Activated CD8-positive, alpha-beta memory T cell treated with anti-CD3 and anti-CD28 coated beads, Interleukin-2, amount 50 U/mL, for 1 hour (primary cell): Measurements from ENCODE around the gene STK38L.

ENCODE experiments used
- DNase-seq: peaks from one replicate; pipeline ENCODE4 v3.0.0-alpha.2; 2020; ENCODE audit errors: extremely low read depth

STK38L gene

DNA sequence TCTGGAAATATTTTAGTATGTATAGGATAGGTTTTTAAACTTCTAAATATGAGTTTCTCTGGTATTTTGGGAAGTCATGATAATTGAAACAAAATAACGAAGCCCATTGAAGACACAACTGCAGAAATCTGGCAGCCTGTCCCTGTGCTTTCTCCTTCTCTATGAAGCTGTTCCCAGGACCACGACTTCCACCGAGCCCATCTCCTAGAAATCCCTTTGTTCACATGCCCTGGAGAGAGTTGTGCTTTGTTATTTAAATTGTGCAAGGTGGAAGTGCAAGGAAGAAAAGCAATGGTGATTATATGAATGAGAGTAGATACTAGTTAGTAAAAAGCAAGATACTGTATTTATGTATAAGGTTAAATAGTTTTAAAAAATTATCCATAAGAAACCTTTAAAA is 32.2 kb downstream of the STK38L start:
- no peak for DNase-seq

DNA sequence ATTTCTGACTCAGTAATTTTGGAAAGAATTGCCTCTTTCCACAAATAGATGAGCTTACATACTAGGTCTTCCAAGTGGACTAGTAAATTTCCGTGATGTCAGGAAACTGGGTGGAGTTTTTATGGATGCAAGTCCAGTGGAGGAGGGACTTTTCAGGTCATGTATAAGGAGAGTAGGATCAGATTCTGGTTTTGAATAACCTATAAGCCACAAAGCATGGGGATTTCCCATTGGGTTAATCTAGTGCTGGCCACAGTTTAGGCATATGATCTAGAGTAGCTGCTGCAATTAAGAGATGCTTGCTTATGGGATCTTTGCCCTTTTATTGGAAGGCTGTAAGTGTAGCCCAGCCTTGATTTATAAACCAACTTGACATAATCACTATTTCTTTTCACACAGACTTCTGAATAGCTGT is 33.8 kb downstream of the STK38L start:
- no peak for DNase-seq

DNA sequence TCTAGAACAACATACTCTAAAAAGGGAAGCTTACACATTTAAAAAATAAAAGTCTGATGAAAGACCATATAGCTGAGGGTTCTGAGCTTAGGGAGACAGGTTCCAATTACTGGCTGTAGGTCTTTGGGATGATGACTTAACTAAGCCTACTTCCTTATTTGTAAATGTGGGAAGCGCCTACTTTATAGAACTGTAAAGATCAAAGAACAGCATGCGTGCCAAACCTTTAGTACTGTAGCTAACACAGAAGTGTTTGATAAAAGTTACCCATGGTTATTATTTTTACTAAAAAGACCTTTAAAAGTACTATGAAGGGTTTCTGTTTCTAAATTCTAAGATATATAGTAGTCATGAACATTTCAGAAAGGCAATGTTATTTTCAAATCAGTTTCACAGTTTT is 35.7 kb downstream of the STK38L start:
- DNase-seq: no peak

DNA sequence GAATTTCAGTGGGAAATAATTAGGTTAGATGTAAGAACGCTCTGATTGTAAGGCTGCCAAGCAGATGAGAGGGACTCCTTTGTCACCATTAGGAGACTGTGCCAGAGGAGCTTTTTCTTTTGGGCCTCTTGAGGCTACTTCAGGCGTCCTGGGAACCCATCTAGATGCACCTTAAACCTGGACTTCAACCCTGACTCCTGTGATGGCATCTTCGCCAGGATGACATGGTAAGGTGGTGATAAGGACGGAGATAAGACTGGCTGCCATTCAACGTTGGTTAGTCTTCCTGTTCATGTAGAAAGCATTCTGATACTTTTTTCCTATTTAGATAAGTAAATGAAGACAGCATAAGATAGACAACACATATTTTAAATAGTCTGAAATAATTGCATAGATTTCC is 36.3 kb downstream of the STK38L start:
- no peak for DNase-seq

DNA sequence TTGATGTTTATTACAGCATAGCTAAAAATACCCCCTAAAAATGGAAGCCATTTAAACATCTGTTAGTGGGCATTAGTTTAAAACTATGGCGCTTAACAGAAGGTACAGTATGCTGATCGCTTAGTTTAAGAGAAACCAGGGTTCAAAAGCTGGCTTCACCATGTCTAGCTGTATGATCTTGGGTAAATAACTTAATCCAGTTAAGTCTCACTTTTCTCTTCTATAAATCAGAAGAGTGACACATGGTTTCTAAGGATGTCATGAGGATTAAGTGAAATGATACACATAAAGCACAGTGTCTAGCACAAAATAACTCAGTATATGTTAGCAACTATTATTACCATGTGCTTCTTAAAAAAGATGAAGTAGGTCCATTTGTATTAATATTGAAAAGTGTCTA is 38.7 kb downstream of the STK38L start:
- DNase-seq: no peak

DNA sequence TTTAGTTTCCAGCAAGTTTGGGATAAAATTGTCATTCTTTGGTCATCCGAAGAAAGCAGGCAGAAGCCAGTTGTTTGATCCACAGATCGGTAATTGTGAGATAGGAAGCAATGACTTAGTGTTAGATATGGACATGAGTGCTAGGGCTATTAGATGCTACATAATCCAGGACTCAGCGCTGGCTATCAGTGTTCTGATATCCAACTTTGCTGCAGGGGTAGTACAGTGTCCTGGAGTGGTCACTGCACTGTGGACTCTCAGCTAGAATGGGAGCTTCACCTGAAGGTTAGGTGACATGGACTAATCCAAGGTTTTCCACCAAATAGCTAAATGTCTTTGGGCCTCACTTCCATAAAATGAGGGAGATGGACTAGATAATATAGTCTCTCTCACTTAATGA is 39.9 kb downstream of the STK38L start:
- DNase-seq: no peak

DNA sequence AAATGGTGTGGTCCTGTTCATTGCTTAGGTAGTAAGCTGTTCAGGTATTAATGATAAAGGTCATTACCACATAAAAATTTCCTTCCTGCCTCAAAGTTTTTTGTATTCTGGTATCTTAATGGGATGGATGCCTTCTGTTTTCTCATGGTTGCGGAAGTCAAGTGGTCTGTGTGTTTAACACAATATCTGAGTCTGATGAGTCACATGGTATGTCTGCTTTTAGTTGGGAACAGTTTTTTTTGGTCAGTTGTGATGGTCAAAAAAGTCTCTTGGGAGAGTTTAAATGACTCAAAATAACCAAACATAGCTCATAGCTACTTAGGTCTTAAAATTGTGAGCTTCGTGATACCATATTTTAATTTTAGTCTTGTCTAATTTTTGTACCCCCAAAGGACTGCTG is 40.7 kb downstream of the STK38L start:
- no peak for DNase-seq

DNA sequence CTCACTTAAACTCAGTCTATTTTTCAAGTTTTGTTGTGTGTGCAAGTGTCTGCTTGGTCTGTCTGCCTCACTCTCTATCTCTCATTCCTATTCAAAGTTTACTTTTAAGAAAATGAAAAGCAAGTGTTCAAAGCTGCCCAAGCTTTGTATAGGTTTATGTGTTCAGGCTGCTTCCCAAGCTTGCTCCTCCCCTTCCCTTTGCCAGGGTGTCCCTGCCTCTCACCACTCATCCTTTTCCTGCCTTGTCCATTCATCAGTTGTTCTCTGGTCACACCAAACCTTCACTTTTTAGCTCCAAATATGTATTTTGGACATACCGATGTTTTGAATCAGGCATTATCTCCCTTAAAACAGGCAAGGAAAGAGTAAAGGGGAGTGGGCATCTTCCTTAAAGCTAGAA is 41.3 kb downstream of the STK38L start:
- no peak for DNase-seq

DNA sequence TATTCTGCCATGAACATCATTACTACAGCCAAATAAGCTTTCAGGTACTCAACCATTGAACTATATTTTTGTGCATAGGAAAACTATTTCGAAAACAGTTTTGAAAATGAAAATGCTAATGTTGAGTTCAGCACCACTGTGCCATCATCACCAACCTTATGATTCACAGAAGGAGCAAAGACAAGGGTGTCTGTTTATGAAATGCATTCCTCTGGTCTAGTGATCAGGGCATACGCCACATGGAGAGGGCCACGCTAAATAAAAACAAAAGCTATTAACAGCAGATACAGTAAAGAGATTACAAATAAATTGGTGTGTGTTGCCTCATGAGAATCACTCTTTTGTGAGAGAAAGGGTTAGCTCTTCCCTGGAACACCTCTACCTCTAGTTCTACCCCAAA is 45.3 kb downstream of the STK38L start:
- DNase-seq: no peak

DNA sequence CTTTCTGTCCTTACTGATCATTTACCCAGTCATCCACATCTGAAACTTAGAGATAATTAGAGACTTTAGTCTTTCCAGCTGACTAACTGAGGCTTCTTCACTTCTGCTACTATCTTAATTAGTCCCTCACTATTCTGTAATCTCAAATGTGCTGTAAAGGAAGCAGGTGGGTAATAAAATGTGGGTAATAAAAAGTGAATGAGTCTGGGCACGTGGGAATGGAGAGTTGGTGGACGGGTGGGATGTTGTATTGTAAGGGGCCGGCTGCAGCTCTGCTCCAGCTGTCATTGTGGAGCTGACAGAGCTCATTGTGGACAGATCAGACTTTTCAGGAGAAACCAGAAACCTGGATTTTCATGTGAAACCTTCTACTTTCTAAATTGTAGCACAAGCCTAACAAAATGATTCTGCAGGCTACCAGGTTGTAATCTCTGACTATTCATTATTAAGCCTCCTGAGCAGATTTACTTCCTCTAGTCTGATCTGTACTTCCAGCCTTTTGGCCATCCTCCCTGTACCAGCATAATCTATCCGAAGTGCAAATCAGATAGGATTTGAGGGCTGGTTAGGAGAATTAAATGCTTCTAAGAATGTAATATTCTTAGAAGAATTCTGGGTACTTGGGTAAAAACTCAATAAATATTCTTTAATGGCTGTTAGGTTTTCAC is 46.5 kb downstream of the STK38L start:
- DNase-seq: no peak

DNA sequence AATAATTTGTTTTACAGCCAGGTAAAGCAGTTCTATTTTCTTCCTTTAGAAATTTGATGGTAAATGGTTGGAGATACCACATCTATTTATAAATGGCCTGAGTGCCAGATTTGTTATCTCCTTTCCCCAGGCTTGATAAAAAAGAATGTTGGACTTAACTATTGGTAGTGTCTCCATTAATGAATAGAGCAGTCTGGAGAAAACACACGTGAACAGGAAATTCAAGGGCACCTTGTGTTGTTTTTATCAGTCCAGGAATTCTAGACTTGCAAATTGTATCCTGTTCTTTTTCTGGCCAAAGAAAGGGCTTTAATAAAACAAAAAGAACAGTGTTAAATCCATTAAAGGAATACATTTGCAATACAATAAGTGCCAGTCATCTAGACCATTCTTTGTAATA is 47.8 kb downstream of the STK38L start:
- no peak for DNase-seq

DNA sequence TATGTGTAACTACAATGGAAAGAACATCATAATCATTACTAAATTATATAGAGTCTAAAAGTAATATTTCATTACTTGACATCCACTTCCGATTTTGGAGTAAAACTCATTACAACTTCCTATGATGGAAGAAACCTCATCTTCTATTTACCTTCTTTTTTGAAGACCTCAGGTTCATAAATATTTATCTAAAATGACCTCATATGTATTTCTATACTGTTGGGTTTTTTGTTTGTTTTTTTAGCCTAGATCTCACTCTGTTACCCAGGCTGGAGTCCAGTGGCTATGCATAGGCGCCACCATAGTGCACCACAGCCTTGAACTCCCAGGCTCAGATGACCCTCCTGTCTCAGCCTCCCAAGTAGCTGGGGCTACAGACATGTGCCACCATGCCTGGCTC is 48.6 kb downstream of the STK38L start:
- DNase-seq: no peak

DNA sequence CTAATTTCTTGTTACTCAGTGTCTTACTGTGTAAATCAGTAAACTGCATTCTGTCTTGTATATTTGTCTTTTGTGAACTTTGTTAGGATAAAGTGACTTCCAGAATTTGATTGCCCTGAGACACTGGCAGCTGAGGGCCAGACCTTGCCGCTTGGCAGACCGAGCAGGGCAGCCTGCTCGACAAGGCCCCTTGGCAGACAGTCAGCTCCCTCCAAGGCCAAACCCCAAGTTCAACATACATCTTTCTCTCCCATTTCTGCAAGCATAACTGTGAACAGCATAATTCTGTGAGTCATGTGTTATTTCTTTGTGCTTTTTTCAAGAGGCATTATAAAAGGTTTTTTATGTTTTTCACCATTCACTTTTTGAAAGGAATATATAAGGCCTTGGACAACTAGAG is 49.4 kb downstream of the STK38L start:
- no peak for DNase-seq

DNA sequence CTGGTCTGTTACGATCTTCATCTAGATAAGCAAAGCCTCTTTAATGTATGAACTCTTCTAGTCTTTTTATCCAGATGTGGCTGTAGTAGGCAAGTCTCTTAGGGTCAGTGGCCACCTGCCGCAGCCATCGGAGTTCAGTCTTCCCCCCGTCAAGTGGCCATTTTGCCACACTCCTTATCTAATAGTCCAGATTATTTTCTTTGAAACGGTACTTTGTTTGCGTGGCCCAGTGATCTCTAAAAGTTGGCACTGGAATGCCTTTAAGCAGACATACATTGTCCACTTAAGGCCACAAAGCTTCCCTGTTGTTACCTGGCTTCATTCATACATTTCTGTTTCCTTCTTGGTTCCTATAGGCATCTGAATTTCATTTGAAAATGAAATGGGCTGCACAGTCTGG is 52.6 kb downstream of the STK38L start:
- DNase-seq: no peak

DNA sequence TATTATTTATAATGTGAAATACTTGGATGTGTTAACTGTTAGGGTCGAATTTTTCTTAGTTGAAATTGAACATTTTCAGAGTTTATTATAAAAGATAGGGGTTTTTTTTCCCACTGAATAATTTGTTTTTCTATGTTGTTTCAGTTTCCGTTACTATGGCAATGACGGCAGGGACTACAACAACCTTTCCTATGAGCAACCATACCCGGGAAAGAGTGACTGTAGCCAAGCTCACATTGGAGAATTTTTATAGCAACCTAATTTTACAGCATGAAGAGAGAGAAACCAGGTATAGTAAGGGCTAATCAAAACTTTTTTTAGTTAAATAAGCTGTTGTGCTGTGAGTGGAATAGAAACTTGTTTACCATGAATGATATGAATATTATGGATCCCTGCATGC is 53.5 kb downstream of the STK38L start:
- no peak for DNase-seq

DNA sequence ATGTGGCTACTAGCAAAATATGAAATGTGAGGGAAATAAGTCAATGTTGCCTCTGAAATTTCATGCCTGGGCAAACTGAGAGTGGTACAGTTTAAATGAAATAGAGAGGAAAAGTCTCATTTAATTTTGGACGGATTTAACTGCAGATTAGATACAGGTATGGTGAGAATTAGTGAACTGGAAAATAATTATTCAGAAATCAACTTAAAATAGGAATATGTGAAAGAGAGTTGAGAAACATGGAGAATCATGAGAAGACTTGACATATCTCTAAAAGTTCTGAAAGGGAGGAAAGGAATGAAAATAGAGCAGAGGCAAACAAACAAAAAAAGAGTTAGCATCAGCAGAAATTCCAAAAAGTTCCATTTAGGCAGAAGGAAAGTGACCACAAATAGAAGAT is 55.0 kb downstream of the STK38L start:
- DNase-seq: no peak

DNA sequence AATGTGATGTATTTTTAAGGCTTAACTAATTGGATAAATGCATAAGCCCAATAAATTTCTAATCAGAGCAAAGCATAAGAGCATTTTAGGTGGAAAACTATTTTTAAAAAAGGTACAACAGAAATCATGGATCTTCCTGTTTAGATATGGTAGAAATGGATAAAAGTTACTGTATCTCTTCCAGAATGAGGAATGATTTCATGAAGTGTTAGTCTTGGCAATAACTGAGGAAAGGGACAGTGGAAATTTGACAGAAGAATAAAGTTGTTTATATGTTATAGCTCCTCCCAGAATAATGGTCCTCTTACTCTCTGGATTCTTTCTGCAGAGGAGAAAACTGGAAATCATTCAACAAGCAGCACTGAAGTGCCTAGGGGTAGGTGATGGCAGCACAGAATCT is 56.1 kb downstream of the STK38L start:
- DNase-seq: no peak

DNA sequence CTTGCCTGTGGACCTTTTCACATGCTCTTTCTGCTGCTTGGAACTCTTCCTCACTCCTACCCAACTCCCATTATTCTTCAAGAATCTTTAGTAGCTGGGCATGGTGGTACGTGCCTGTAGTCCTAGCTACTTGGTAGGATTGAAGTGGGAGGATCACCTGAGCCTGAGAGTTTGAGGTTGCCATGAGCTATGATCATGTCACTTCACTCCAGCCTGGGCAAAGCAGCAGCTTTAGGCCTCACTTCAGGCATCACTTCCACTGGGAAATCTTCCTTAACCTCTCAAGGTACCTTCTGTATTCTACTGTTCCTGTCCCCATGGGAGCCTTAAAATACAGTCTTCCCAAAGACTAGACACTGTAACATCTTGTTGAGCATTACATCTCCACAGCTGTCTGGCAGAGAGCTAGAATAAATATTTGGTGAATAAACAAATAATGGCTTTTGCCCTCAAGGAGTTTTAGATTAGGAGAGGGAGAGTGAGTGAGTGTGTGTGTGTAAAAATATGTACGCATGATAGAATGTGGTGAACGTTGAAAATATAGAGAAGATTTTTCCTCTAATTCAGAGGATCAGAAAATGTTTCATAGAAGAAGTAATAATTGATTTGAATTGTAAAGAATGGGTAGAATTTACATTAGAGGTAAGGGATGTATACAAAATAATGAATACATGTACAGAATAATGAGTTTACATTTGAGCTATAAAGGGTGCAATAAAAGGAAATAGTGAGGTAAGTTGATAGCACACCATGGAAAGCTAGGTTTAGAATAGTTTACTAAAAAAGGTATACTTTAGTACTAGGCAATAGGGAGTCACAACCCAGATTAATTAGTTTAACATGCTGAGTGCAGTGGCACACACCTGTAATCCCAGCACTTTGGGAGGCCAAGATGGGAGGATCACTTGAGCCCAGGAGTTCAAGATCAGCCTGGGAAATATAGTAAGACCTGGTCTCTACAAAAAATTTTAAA is 59.3 kb downstream of the STK38L start:
- no peak for DNase-seq

DNA sequence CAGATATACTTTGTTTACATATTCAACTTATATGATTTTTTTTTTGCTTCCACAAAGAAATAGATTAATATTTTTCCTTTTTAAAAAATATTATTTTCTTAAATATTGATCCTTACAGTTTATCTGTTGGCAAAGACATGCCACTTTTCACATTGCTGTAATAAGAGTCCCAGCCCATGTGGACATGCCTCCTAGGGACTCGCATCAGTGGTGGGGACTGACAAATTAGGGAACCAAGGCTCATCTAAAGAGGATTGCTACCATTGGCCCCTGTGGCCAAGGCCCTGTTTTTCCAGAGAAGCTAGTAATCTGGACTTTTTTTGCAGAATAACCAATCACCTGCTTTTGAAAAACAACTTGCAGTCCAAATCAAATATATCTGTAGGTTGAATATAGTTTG is 60.8 kb downstream of the STK38L start:
- no peak for DNase-seq

DNA sequence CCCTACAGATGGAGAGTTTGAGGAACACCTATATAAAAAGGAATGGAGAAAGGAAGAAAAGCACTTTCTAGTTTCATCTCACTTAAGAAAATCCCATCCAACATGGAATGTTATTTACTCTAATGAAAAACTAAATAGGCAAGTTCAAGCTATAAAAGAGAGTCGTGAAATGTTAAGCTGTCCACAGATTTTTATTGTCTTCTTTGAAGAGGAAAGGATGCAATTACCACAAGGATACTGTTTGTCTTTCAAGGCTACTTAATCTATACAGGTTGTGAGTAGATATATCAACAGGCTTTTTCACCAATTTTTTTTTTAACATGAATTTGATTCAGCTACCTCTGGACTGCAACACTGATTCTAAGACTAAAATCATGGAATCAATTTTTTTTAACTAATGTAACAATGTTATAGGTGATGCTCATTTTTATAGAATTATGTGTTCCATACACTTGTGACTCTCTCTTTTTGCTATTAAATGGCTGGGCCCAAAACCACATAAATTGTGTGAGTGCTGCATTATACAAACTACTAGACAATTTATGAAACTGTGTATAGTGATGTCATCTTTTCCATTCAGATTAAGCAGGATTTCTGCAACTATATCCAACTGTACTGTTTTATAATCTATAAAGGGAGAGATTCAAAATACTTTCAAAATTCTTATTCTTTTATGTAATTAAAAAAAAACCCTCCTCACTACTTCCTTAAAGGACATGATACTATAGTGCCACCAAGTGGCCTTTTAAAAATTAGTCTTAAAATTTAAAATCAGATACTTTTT is 61.8 kb downstream of the STK38L start:
- DNase-seq: no peak

DNA sequence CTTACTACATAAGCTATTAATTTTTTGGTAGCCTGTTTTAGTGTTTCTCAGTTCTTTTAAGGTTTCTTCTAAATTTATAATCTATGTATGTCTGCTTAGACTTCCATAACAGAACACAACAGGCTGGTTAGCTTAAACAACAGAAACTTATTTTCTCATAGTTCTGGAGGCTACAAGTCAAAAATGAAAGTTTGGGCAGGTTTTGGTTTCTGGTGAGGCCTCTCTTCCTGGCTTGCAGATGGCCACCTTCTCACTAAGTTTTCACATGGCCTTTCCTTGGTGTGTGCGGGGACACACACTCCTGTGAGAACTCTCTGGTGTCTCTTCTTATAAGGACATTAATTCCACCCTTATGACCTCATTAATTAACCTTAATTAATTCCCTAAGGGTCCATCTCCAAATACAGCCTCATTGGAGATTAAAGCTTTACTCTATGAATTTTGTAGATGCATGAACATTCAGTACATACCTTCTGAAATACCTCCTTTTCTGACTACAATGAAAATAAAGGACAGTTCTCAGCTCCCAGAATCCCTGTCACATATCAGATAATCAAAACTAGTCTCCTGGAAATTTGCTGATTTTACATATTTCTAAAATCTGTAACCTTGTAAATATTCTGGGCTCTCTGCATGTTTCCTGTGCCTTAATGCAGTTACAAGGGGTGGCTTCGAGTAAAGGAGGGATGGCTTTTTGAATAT is 65.4 kb downstream of the STK38L start:
- no peak for DNase-seq

DNA sequence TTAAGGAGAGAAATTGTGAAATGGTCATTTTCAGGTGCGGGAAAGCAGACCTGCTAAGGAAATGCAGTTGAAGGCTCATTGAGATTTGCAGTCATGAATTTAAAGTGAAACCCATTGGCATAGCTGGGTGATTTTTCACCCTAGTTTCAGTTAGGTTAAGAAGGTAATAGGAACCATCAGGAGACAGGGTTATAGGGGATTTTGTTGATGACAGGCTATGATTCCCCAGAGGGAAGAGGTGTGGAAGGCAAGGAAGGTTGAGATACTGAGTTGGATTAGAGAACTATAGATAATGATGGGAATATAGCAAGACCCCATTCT is 65.9 kb downstream of the STK38L start:
- no peak for DNase-seq
